Upper lobe of right lung (tissue), 1 donor: ENCODE results near the gene FMNL2. TPM values are rescaled to one million over a fixed set of nuclear protein-coding genes. Genes with fewer than 3 reads are reported as not detected.
A peak's percentile ranks its signal among the peaks of the same experiment; 100 is the strongest.

Source experiments
- ATAC-seq: fragments of 200-7000 bp; cut with Tn5 transposase; one replicate; pipeline ENCODE4 v1.9.1; 2020; ENCODE audit warnings: mild to moderate bottlenecking, moderate library complexity
- DNase-seq: peaks from one replicate; pipeline ENCODE4 v3.0.0-alpha.2; 2020
- H3K27ac ChIP-seq: fragments of 200-600 bp; one replicate; pipeline ENCODE4 v1.8.0; 2022
- H3K27me3 ChIP-seq: fragments of 200-600 bp; one replicate; pipeline ENCODE4 v1.8.0; 2022; ENCODE audit warnings: mild to moderate bottlenecking
- H3K36me3 ChIP-seq: fragments of 200-600 bp; one replicate; pipeline ENCODE4 v1.8.0; 2022
- H3K4me1 ChIP-seq: fragments of 200-600 bp; one replicate; pipeline ENCODE4 v1.8.0; 2022
- H3K4me3 ChIP-seq: fragments of 200-600 bp; one replicate; pipeline ENCODE4 v1.8.0; 2022; ENCODE audit warnings: mild to moderate bottlenecking
- H3K9me3 ChIP-seq: fragments of 200-600 bp; one replicate; pipeline ENCODE4 v1.8.0; 2022
- intact Hi-C: fragments of 100-400 bp; cut with DNase I; formaldehyde crosslinking; loops from one replicate; pipeline ENCODE4 v1.11.0; 2022
- total RNA-seq: library from RNA; stranded (reverse); fragmentation: NEBNext Ultra II Directional; extraction: Animal tissue kit (Norgen Biotek cat#: 25700); gene quantifications from one replicate; pipeline ENCODE4 v1.2.1, GENCODE V29; 2021
- TF ChIP-seq, protein P1 (sequence below): fragments of 200-600 bp; IDR thresholded peaks from one replicate; pipeline ENCODE4 v1.8.0; 2022; ENCODE audit warnings: antibody characterized with exemption
- donor health status: DM: no; HTN: yes; CAD: no; lungs with severe emphysema.

The FMNL2 gene
- total RNA-seq, 1 donor from 2014 or later, result 69.5 TPM

- DNase-seq (no peak), ATAC-seq (no peak)
- TF ChIP-seq, protein P1, sequence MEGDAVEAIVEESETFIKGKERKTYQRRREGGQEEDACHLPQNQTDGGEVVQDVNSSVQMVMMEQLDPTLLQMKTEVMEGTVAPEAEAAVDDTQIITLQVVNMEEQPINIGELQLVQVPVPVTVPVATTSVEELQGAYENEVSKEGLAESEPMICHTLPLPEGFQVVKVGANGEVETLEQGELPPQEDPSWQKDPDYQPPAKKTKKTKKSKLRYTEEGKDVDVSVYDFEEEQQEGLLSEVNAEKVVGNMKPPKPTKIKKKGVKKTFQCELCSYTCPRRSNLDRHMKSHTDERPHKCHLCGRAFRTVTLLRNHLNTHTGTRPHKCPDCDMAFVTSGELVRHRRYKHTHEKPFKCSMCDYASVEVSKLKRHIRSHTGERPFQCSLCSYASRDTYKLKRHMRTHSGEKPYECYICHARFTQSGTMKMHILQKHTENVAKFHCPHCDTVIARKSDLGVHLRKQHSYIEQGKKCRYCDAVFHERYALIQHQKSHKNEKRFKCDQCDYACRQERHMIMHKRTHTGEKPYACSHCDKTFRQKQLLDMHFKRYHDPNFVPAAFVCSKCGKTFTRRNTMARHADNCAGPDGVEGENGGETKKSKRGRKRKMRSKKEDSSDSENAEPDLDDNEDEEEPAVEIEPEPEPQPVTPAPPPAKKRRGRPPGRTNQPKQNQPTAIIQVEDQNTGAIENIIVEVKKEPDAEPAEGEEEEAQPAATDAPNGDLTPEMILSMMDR, result no peak
- no peak overlapping the region for H3K27ac ChIP-seq
- no peak overlapping the region for H3K4me3 ChIP-seq
- intact Hi-C loops, result no loop called here
- H3K9me3 ChIP-seq, result no peaks in the 10 kb centered on the region
- peaks cover 6% of the 10 kb centered on the region for H3K4me1 ChIP-seq
- H3K36me3 ChIP-seq, result no peaks in the 10 kb centered on the region
- no peaks in the 10 kb centered on the region for H3K27me3 ChIP-seq
Observed at GRCh38 chr2:152508446-152508845, 173.5 kb downstream of the FMNL2 start.

GRCh38 chr2:152509772-152510491, 175.0 kb downstream of the FMNL2 start:
- DNase-seq (no peak), ATAC-seq (no peak)
- Histone ChIP-seq H3K27me3 (no peaks in the 10 kb centered on the region), H3K36me3 (no peaks in the 10 kb centered on the region), H3K9me3 (no peaks in the 10 kb centered on the region), H3K27ac (no peak overlapping the region), H3K4me1 (peaks cover 1% of the 10 kb centered on the region), H3K4me3 (no peak overlapping the region)
- intact Hi-C loops, result no loop called here
- TF ChIP-seq, protein P1, result no peak

- intact Hi-C loops, result no loop called here
- Histone ChIP-seq H3K4me1 (no peaks in the 10 kb centered on the region), H3K9me3 (no peaks in the 10 kb centered on the region), H3K36me3 (no peaks in the 10 kb centered on the region), H3K27ac (no peak overlapping the region), H3K4me3 (no peak overlapping the region), H3K27me3 (no peaks in the 10 kb centered on the region)
- DNase-seq, result no peak
- ATAC-seq, result no peak
- TF ChIP-seq, protein P1, result no peak
Observed at GRCh38 chr2:152510621-152511020, 175.6 kb downstream of the FMNL2 start.

DNA sequence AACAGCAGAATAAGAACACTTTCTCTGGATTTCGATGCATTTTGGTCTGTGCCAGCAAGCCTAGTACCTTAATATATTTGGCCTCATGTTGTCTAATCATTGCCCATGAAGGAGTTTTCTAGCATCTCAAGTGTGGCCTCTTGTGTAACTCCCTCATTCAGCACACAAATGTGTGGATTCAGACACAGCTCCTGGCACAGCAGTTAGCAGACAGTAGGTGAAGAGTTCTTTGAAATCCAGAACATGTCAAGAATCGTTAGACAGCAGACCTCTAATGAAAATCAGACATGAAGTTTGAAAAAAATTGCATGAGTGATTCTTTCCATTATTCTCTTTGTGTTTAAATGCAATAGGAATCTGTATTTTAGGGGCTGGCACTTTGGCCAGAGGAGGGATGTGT, 177.0 kb downstream of the FMNL2 start:
- Histone ChIP-seq H3K27ac (no peak overlapping the region), H3K27me3 (no peaks in the 10 kb centered on the region), H3K4me3 (no peak overlapping the region), H3K9me3 (no peaks in the 10 kb centered on the region), H3K36me3 (no peaks in the 10 kb centered on the region), H3K4me1 (no peaks in the 10 kb centered on the region)
- no peak for DNase-seq
- intact Hi-C loops, result no loop called here
- peak; percentile 74 for ATAC-seq
- TF ChIP-seq, protein P1, result no peak

DNA sequence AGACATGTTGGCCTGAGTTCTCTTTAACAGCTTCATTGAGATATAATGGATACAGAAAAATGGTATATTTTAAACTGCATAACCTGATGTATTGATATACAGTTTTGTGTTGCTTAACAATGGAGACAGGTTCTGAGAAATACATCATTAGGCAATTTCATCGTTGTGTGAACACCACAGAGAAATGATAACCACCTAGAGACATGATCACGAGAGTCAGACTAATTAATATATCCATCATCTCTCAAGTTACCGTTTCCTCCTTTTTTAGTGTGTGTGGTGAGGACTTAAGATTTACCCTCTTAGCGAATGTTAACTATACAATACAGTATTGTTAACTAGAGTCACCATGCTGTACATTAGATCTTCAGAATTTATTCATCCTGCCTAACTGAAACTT, 178.1 kb downstream of the FMNL2 start:
- no peaks in the 10 kb centered on the region for H3K9me3 ChIP-seq
- no peaks in the 10 kb centered on the region for H3K4me1 ChIP-seq
- ATAC-seq (no peak), DNase-seq (no peak)
- H3K27me3 ChIP-seq, result no peaks in the 10 kb centered on the region
- intact Hi-C loops, result no loop called here
- no peak overlapping the region for H3K27ac ChIP-seq
- H3K36me3 ChIP-seq, result no peaks in the 10 kb centered on the region
- TF ChIP-seq, protein P1, result no peak
- H3K4me3 ChIP-seq, result no peak overlapping the region

- DNase-seq (no peak), ATAC-seq (no peak)
- H3K4me1 ChIP-seq, result no peaks in the 10 kb centered on the region
- no peaks in the 10 kb centered on the region for H3K27me3 ChIP-seq
- TF ChIP-seq, protein P1, result no peak
- H3K4me3 ChIP-seq, result no peak overlapping the region
- H3K9me3 ChIP-seq, result no peaks in the 10 kb centered on the region
- H3K36me3 ChIP-seq, result no peaks in the 10 kb centered on the region
- intact Hi-C loops, result no loop called here
- H3K27ac ChIP-seq, result no peak overlapping the region
Observed at GRCh38 chr2:152513681-152514080, 178.7 kb downstream of the FMNL2 start.
